Endothelial cell of umbilical vein (primary cell): ENCODE results near the gene TRIM61. TPM values are rescaled to one million over a fixed set of nuclear protein-coding genes. Genes with fewer than 3 reads are reported as not detected.

Experiments used
- BruUV-seq: library from RNA; stranded (reverse); fragments of 400-500 nt; replicated peaks from 2 replicates; lab custom pipeline; 2021; lab: Mats Ljungman, UMichigan
- CTCF ChIA-PET: fragments of 300-600, 350-600 bp; sonication (Branson Sonifier 250); formaldehyde crosslinking; loops from one replicate; lab custom pipeline; 2021; ENCODE audit warnings: antibody characterized with exemption, inconsistent platforms; lab: Charles Lee
- POLR2A ChIA-PET: fragments of 300-600, 350-600 bp; sonication (Branson Sonifier 250); formaldehyde crosslinking; loops from one replicate; lab custom pipeline; 2021; ENCODE audit warnings: antibody characterized with exemption, inconsistent platforms; lab: Charles Lee
- DNase-seq: peaks from one replicate; pipeline ENCODE4 v3.0.0-alpha.2; 2011; ENCODE audit warnings: low read depth, low spot score
- FAIRE-seq: peaks from 2 replicates; lab custom pipeline; 2011; peaks lifted over from hg19 to GRCh38; lab: Jason Lieb, UNC
- H2AFZ ChIP-seq: 2 replicates; pipeline ENCODE4 v1.6.0; 2012; ENCODE audit warnings: low read depth, low read length, control low read depth, inconsistent platforms
- H3K27ac ChIP-seq: 2 replicates; pipeline ENCODE4 v1.5.1; 2011; ENCODE audit warnings: low read depth, mild to moderate bottlenecking, control low read depth, low read length, moderate library complexity; ENCODE audit not compliant: insufficient read depth
- H3K27me3 ChIP-seq, 2 experiments: 2 replicates each; pipeline versions ENCODE4 v1.6.0 to v1.6.1; 2011; ENCODE audit warnings: low read length in 2 of 2, mixed read lengths in 1 of 2; ENCODE audit not compliant: control insufficient read depth in 2 of 2, insufficient read depth in 2 of 2
- H3K36me3 ChIP-seq, 2 experiments: 2 replicates in 1 of 2; 3 replicates in 1 of 2; pipeline ENCODE4 v1.5.1; 2011; ENCODE audit warnings: low read length in 2 of 2, mild to moderate bottlenecking in 1 of 2, moderate library complexity in 1 of 2; ENCODE audit not compliant: control insufficient read depth in 2 of 2, insufficient read depth in 2 of 2; ENCODE audit errors: extremely low read depth in 1 of 2
- H3K4me1 ChIP-seq: 3 replicates; pipeline ENCODE4 v1.5.1; 2011; ENCODE audit warnings: mild to moderate bottlenecking, low read length; ENCODE audit not compliant: control insufficient read depth, insufficient read depth; ENCODE audit errors: extremely low read depth
- H3K4me2 ChIP-seq: 2 replicates; pipeline ENCODE4 v1.6.1; 2011; ENCODE audit warnings: low read length, control low read depth, mixed read lengths; ENCODE audit not compliant: insufficient read depth
- H3K4me3 ChIP-seq, 3 experiments: fragments of 200-600 bp in 1 of 3; sonication (generic), shearing (Covaris generic) in 1 of 3; replicated peaks in 1 of 3; 2 replicates each; pipeline ENCODE4 v1.5.1; 2011 to 2016; ENCODE audit warnings: control low read depth in 3 of 3, low read length in 3 of 3, mild to moderate bottlenecking in 2 of 3, inconsistent platforms in 1 of 3, low read depth in 1 of 3, moderate library complexity in 1 of 3; ENCODE audit not compliant: insufficient read depth in 1 of 3
- H3K79me2 ChIP-seq: 2 replicates; pipeline ENCODE4 v1.6.0; 2012; ENCODE audit warnings: low read length, inconsistent platforms; ENCODE audit not compliant: control insufficient read depth, insufficient read depth
- H3K9ac ChIP-seq: replicated peaks from 2 replicates; pipeline ENCODE3; 2011; ENCODE audit warnings: low read length, control low read depth; ENCODE audit not compliant: insufficient read depth; ENCODE audit errors: extremely low read depth
- H3K9me1 ChIP-seq: replicated peaks from 3 replicates; pipeline ENCODE4 v1.6.0; 2011; ENCODE audit warnings: mild to moderate bottlenecking, low read length; ENCODE audit not compliant: control insufficient read depth, insufficient read depth; ENCODE audit errors: extremely low read depth
- H3K9me3 ChIP-seq: replicated peaks from 2 replicates; pipeline ENCODE4 v1.5.1; 2012; ENCODE audit warnings: low read length, inconsistent platforms; ENCODE audit not compliant: control insufficient read depth, insufficient read depth
- H4K20me1 ChIP-seq: replicated peaks from 2 replicates; pipeline ENCODE3; 2011; ENCODE audit warnings: mild to moderate bottlenecking, low read length; ENCODE audit not compliant: control insufficient read depth, insufficient read depth; ENCODE audit errors: extremely low read depth
- CTCF ChIP-seq, 2 donors: IDR thresholded peaks; 1 replicate in 1 of 2; 2 replicates in 1 of 2; pipeline ENCODE4 v1.5.1; 2011; ENCODE audit warnings: low read length in 2 of 2, mild to moderate bottlenecking in 2 of 2, moderate library complexity in 2 of 2, control low read depth in 1 of 2, inconsistent platforms in 1 of 2, low read depth in 1 of 2; ENCODE audit not compliant: insufficient read depth in 1 of 2; ENCODE audit errors: extremely low read depth in 1 of 2
- EZH2 ChIP-seq: IDR thresholded peaks from 2 replicates; pipeline ENCODE4 v1.6.1; 2012; ENCODE audit warnings: borderline replicate concordance, low read depth, mild to moderate bottlenecking, moderate library complexity, low read length, inconsistent platforms; ENCODE audit not compliant: severe bottlenecking
- FOS ChIP-seq: IDR thresholded peaks from 2 replicates; pipeline ENCODE4 v1.6.1; 2011; ENCODE audit warnings: mild to moderate bottlenecking, low read length, moderate library complexity, borderline replicate concordance; ENCODE audit not compliant: insufficient read depth
- GATA2 ChIP-seq: IDR thresholded peaks from 2 replicates; pipeline ENCODE4 v1.7.0; 2011; ENCODE audit warnings: low read depth, mild to moderate bottlenecking, moderate library complexity, mixed read lengths, low read length; ENCODE audit not compliant: insufficient read length, insufficient read depth
- JUN ChIP-seq: IDR thresholded peaks from 2 replicates; pipeline ENCODE4 v1.6.1; 2011; ENCODE audit warnings: borderline replicate concordance, low read depth; ENCODE audit not compliant: insufficient read length, insufficient read depth
- MAX ChIP-seq: IDR thresholded peaks from 2 replicates; pipeline ENCODE4 v1.6.1; 2011; ENCODE audit not compliant: insufficient read depth, insufficient read length
- MYC ChIP-seq: IDR thresholded peaks from one replicate; pipeline ENCODE4 v1.6.1; 2011; ENCODE audit warnings: mild to moderate bottlenecking, low read depth, low read length
- POLR2A ChIP-seq: IDR thresholded peaks from 2 replicates; pipeline ENCODE4 v1.6.1; 2012; ENCODE audit warnings: low read depth, mild to moderate bottlenecking, control low read depth, low read length
- POLR2AphosphoS5 ChIP-seq: IDR thresholded peaks from 2 replicates; pipeline ENCODE4 v1.6.1; 2012; ENCODE audit warnings: low read depth, mild to moderate bottlenecking, control low read depth, low read length, moderate library complexity; ENCODE audit not compliant: insufficient read depth
- dilution Hi-C: fragments of 300-500 bp; cut with MboI; formaldehyde crosslinking; loops from one replicate; pipeline ENCODE4 v1.15.0; 2019; ENCODE audit warnings: low sequenced_read_pairs; ENCODE audit not compliant: extremely low pct_ligation_motif_present
- intact Hi-C: fragments of 100-400 bp; cut with micrococcal nuclease; formaldehyde crosslinking; loops from one replicate; pipeline ENCODE4 v1.10.0; 2022
- polyA plus RNA-seq, 4 experiments: library from polyadenylated mRNA; depleted of rRNA in 3 of 4; stranded (reverse) in 3 of 4; unstranded in 1 of 4; fragments of >200 nt; gene quantifications; 2 replicates each; pipeline versions ENCODE4 v1.2.1 to v1.2.3, GENCODE V29; 2011 to 2012; ENCODE audit warnings: missing spikeins in 1 of 4
- total RNA-seq: library from RNA; stranded (reverse); gene quantifications from 2 replicates; pipeline ENCODE4 v1.2.3, GENCODE V29; 2021

Gene TRIM61
- total and polyA plus RNA-seq, 2 donors (not counting 3 experiments of a cell fraction or from before 2014, with no cell fraction given): 0.22 TPM; not detected in 1

DNA sequence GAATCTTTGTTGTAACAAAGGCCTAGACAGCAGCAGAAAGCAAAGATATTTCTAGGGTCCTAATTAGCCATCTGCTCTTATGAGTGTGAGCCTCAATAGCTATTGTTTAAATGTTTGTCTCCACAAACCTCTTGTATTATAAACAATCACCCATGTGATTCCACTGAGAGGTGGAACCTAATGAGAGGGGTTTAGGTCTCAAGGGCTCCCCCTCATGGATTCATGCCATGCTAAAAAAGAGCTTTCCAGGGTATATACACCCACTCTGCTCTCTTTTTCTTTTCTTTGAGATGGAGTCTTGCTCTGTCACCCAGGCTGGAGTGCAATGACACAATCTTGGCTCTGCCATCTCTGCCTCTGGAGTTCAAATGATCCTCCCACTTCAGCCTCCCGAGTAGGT, 42.1 kb downstream of the TRIM61 start:
- H2AFZ ChIP-seq: no peak overlapping the region
- H3K27me3 ChIP-seq: no peaks in the 10 kb centered on the region
- no peaks in the 10 kb centered on the region for H3K9me1 ChIP-seq
- H3K9ac ChIP-seq: no peak overlapping the region
- no peaks in the 10 kb centered on the region for H4K20me1 ChIP-seq
- no peak for FAIRE-seq
- no peaks in the 10 kb centered on the region for H3K9me3 ChIP-seq
- BruUV-seq: no TSS peak
- no peak overlapping the region for H3K27ac ChIP-seq
- H3K4me2 ChIP-seq: no peak overlapping the region
- no peaks in the 10 kb centered on the region for H3K79me2 ChIP-seq
- no peaks in the 10 kb centered on the region for H3K4me1 ChIP-seq
- POLR2A ChIA-PET: no interaction called here
- TF ChIP-seq JUN: no peak
- dilution Hi-C loops (no loop called here), intact Hi-C loops (no loop called here)
- H3K4me3 ChIP-seq: no peak overlapping the region
- H3K36me3 ChIP-seq: no peaks in the 10 kb centered on the region
- CTCF ChIA-PET: no interaction called here
- no peak for DNase-seq

- no peaks in the 10 kb centered on the region for H3K9me1 ChIP-seq
- H3K9ac ChIP-seq: no peak overlapping the region
- no peak overlapping the region for H3K4me3 ChIP-seq
- TF ChIP-seq FOS (no peak), MAX (no peak), JUN (no peak), POLR2AphosphoS5 (no peak), CTCF (IDR thresholded peaks at IDR 0.05; ENCODE audit: extremely low read depth in 1 of 2, insufficient read depth in 1 of 2, low read depth in 1 of 2, low read length in 2 of 2) (no peak), GATA2 (no peak), MYC (no peak), POLR2A (no peak), EZH2 (no peak)
- FAIRE-seq (no peak), DNase-seq (no peak)
- intact Hi-C loops (no loop called here), dilution Hi-C loops (no loop called here)
- H3K4me1 ChIP-seq: no peaks in the 10 kb centered on the region
- H3K27me3 ChIP-seq: no peaks in the 10 kb centered on the region
- H2AFZ ChIP-seq: no peak overlapping the region
- no TSS peak for BruUV-seq
- ChIA-PET POLR2A (no interaction called here), CTCF (no interaction called here)
- H3K4me2 ChIP-seq: no peak overlapping the region
- no peaks in the 10 kb centered on the region for H4K20me1 ChIP-seq
- no peaks in the 10 kb centered on the region for H3K79me2 ChIP-seq
- no peak overlapping the region for H3K27ac ChIP-seq
- no peaks in the 10 kb centered on the region for H3K36me3 ChIP-seq
- no peaks in the 10 kb centered on the region for H3K9me3 ChIP-seq
These were observed 44.2 kb downstream of the TRIM61 start for GRCh38 chr4:164933244-164933643.
